ENCODE results near the gene CAB39L. TPM values are rescaled to one million over a fixed set of nuclear protein-coding genes. Genes with fewer than 3 reads are reported as not detected.

The CAB39L gene
- total and polyA plus RNA-seq, 4 donors = 1.8 to 5.1 (median 2.1) TPM

Other genes with a start within 250 kb of the CAB39L start
- under 1 TPM in 1 of 2 donors, not detected in 1; 0.09 TPM for gene MLNR, start 223.7 kb downstream of the CAB39L start, total RNA-seq
- gene MLNR, start 223.7 kb downstream of the CAB39L start, polyA plus RNA-seq = not detected
- 1 to 10 TPM; 3.2 to 5.9 TPM for gene CDADC1, start 196.1 kb downstream of the CAB39L start, total RNA-seq
- gene CDADC1, start 196.1 kb downstream of the CAB39L start, polyA plus RNA-seq = 1 to 10 TPM; 3.0 to 6.1 TPM
- gene SETDB2, start 210 bp upstream of the CAB39L start, total RNA-seq = 1 to 10 TPM; 6.2 TPM
- gene SETDB2, start 210 bp upstream of the CAB39L start, polyA plus RNA-seq = 1 to 10 TPM; 1.9 to 3.5 TPM
- 10 to 100 TPM in 1 of 2 donors, 1 to 10 TPM in 1; 8.6 to 14.2 TPM for gene PHF11, start 51.9 kb upstream of the CAB39L start, total RNA-seq
- gene PHF11, start 51.9 kb upstream of the CAB39L start, polyA plus RNA-seq = 10 to 100 TPM in 1 of 2 donors, 1 to 10 TPM in 1; 8.8 to 16.1 TPM
- 1 to 10 TPM; 7.2 to 9.0 TPM for gene RCBTB1, start 141.5 kb upstream of the CAB39L start, total RNA-seq
- gene RCBTB1, start 141.5 kb upstream of the CAB39L start, polyA plus RNA-seq = 1 to 10 TPM; 3.9 to 5.7 TPM
- gene ARL11, start 184.4 kb upstream of the CAB39L start, total RNA-seq = 1 to 10 TPM in 1 of 2 donors, under 1 TPM in 1; 0.75 to 1.5 TPM
- under 1 TPM; 0.11 to 0.43 TPM for gene ARL11, start 184.4 kb upstream of the CAB39L start, polyA plus RNA-seq
- 10 to 100 TPM; 44.3 to 48.0 TPM for gene EBPL, start 247.4 kb upstream of the CAB39L start, total RNA-seq
- 100 to 1,000 TPM in 1 of 2 donors, 10 to 100 TPM in 1; 53.5 to 122 TPM for gene EBPL, start 247.4 kb upstream of the CAB39L start, polyA plus RNA-seq

Measured in liver (tissue), 4 donors.